Caco-2 (cell line): ENCODE measurements around the gene CNTRL. TPM values are rescaled to one million over a fixed set of nuclear protein-coding genes. Genes with fewer than 3 reads are reported as not detected.
A peak's percentile ranks its signal among the peaks of the same experiment; 100 is the strongest.

Experiments
- BruUV-seq: library from RNA; stranded (reverse); fragments of 400-500 nt; replicated peaks from 2 replicates; lab custom pipeline; 2021; lab: Mats Ljungman, UMichigan
- CTCF ChIA-PET: fragments of 300-600 bp; sonication (Branson Sonifier 250); formaldehyde crosslinking; loops from one replicate; lab custom pipeline; 2022; ENCODE audit warnings: antibody characterized with exemption; lab: Charles Lee
- POLR2A ChIA-PET: fragments of 300-600 bp; sonication (Branson Sonifier 250); formaldehyde crosslinking; loops from one replicate; lab custom pipeline; 2022; ENCODE audit warnings: antibody characterized with exemption; lab: Charles Lee
- DNase-seq, 2 experiments: peaks; one replicate each; pipeline versions ENCODE4 v3.0.0 to v3.0.0-alpha.2; 2020 to 2022
- H3K27me3 ChIP-seq: replicated peaks from 2 replicates; pipeline ENCODE4 v1.6.0; 2011; ENCODE audit warnings: low read length; ENCODE audit not compliant: control insufficient read depth, insufficient read depth
- H3K36me3 ChIP-seq: 2 replicates; pipeline ENCODE4 v1.5.1; 2011; ENCODE audit warnings: low read length; ENCODE audit not compliant: control insufficient read depth, insufficient read depth
- H3K4me1 ChIP-seq: fragments of 250-450 bp; sonication (Bioruptor Pico); 2 replicates; pipeline ENCODE4 v1.5.1; 2020; ENCODE audit warnings: mild to moderate bottlenecking
- H3K4me3 ChIP-seq: 2 replicates; pipeline ENCODE4 v1.5.1; 2011; ENCODE audit warnings: low read depth, mild to moderate bottlenecking, control low read depth, low read length
- H3K9me3 ChIP-seq: fragments of 250-450 bp; sonication (Bioruptor Pico); 2 replicates; pipeline ENCODE4 v1.5.1; 2020; ENCODE audit warnings: mild to moderate bottlenecking, moderate library complexity
- H3K27ac Mint-ChIP-seq: one replicate; pipeline ENCODE4 v1.8.0; 2022; ENCODE audit warnings: mixed read lengths; ENCODE audit not compliant: unreplicated experiment
- H3K27me3 Mint-ChIP-seq: one replicate; pipeline ENCODE4 v1.8.0; 2022; ENCODE audit warnings: mixed read lengths; ENCODE audit not compliant: insufficient read depth, unreplicated experiment
- H3K36me3 Mint-ChIP-seq: one replicate; pipeline ENCODE4 v1.8.0; 2022; ENCODE audit warnings: mild to moderate bottlenecking, mixed read lengths; ENCODE audit not compliant: insufficient read depth, unreplicated experiment
- H3K4me1 Mint-ChIP-seq: one replicate; pipeline ENCODE4 v1.8.0; 2022; ENCODE audit warnings: low read depth, mixed read lengths; ENCODE audit not compliant: unreplicated experiment
- H3K4me3 Mint-ChIP-seq: one replicate; pipeline ENCODE4 v1.8.0; 2022; ENCODE audit warnings: mild to moderate bottlenecking, moderate library complexity, mixed read lengths; ENCODE audit not compliant: unreplicated experiment
- H3K9me3 Mint-ChIP-seq: one replicate; pipeline ENCODE4 v1.8.0; 2022; ENCODE audit warnings: mixed read lengths; ENCODE audit not compliant: unreplicated experiment
- CTCF ChIP-seq, 2 experiments: fragments of 200-600 bp in 1 of 2; IDR thresholded peaks; 1 replicate in 1 of 2; 2 replicates in 1 of 2; pipeline versions ENCODE4 v1.5.1 to v1.8.0; 2011 to 2022; ENCODE audit warnings: antibody characterized with exemption in 1 of 2, control low read depth in 1 of 2, inconsistent platforms in 1 of 2, low read depth in 1 of 2, low read length in 1 of 2, mild to moderate bottlenecking in 1 of 2, moderate library complexity in 1 of 2; ENCODE audit not compliant: insufficient read depth in 1 of 2, severe bottlenecking in 1 of 2, unreplicated experiment in 1 of 2
- intact Hi-C: fragments of 100-400 bp; cut with micrococcal nuclease; formaldehyde crosslinking; loops from one replicate; pipeline ENCODE4 v1.10.0; 2022; ENCODE audit not compliant: unreplicated experiment
- total RNA-seq: library from RNA; stranded (reverse); gene quantifications from 2 replicates; pipeline ENCODE4 v1.2.3, GENCODE V29; 2022

The CNTRL gene
- total RNA-seq, 1 experiment from 2014 or later = 12.0 TPM

DNA sequence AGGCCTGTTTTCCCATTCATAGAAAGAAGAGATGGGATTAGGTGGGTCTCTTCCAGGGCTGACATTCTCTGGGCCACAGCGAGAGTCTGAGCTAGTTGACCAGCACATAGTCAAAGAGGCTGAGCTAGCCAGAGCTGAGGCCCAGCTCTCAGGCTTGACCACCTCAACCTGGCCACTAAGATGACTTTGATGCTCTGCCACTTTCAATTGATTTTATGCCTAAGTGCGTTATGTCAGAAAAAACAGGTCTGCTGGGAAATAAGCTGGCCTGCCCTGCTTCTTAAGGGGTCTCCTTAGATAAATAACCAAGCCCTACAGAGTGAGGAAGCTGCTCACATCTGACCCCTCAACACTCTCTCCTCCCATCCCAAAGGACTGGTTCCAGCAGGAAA, 146.9 kb downstream of the CNTRL start:
- BruUV-seq = no TSS peak
- intact Hi-C loops = no loop called here
- POLR2A ChIA-PET = no interaction called here
- Mint-ChIP-seq H3K4me3 (no peak overlapping the region), H3K4me1 (peaks cover 6% of the 10 kb centered on the region), H3K9me3 (peaks cover 8% of the 10 kb centered on the region), H3K27ac (no peak overlapping the region), H3K27me3 (no peaks in the 10 kb centered on the region), H3K36me3 (no peaks in the 10 kb centered on the region)
- no peak overlapping the region for H3K4me3 ChIP-seq
- no peaks in the 10 kb centered on the region for H3K27me3 ChIP-seq
- no peaks in the 10 kb centered on the region for H3K4me1 ChIP-seq
- CTCF ChIA-PET = no interaction called here
- no peaks in the 10 kb centered on the region for H3K9me3 ChIP-seq
- DNase-seq = no peak
- H3K36me3 ChIP-seq = no peaks in the 10 kb centered on the region
- TF ChIP-seq CTCF (IDR thresholded peaks at IDR 0.05; ENCODE audit: insufficient read depth in 1 of 2, low read depth in 1 of 2, low read length in 1 of 2, severe bottlenecking in 1 of 2, unreplicated experiment in 1 of 2) = no peak

DNA sequence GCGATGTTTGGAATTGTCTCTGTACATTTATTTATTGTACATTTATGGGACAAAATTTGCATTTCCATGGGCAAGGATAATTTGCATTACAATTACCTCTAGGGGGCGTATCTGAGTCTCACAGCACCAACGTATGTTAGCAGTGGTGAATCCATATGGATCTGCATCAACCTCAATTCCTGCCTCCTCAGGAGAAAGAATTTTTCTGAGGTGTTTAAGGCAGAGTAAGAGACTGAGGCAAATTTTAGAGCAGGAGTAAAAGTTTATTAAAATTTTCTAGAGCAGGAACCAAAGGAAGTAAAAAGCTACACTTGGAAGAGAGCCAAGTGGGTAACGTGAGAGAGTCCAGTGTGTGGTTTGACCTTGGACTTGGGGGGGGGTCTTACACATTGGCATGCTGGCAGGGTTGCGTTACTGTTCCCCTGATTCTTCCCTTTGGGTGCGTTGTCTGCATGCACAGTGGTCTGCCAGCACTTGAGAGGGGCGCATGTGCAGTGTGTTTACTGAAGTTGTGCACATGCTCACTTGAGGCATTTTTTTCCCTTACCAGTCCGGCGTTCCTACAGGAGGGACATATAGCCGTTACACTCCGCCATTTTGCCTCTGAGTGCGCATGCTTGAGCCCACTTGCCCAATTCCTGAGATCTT, 147.9 kb downstream of the CNTRL start:
- no peak overlapping the region for H3K4me3 ChIP-seq
- peaks cover 6% of the 10 kb centered on the region for H3K4me1 Mint-ChIP-seq
- POLR2A ChIA-PET = no interaction called here

GRCh38 chr9:121225240-121225639, 150.5 kb downstream of the CNTRL start:
- Histone ChIP-seq H3K4me3 (no peak overlapping the region), H3K27me3 (no peaks in the 10 kb centered on the region), H3K4me1 (no peaks in the 10 kb centered on the region), H3K36me3 (no peaks in the 10 kb centered on the region), H3K9me3 (no peaks in the 10 kb centered on the region)
- Mint-ChIP-seq H3K27me3 (no peaks in the 10 kb centered on the region), H3K27ac (no peak overlapping the region), H3K4me3 (no peak overlapping the region), H3K9me3 (peaks cover 8% of the 10 kb centered on the region), H3K36me3 (no peaks in the 10 kb centered on the region), H3K4me1 (peaks cover 6% of the 10 kb centered on the region)
- no TSS peak for BruUV-seq
- intact Hi-C loops = no loop called here
- no peak for TF ChIP-seq CTCF (IDR thresholded peaks at IDR 0.05; ENCODE audit: insufficient read depth in 1 of 2, low read depth in 1 of 2, low read length in 1 of 2, severe bottlenecking in 1 of 2, unreplicated experiment in 1 of 2)
- CTCF ChIA-PET = no interaction called here
- no peak for DNase-seq
- POLR2A ChIA-PET = no interaction called here

More for the DNA sequence above, 147.9 kb downstream of the CNTRL start:
- no peaks in the 10 kb centered on the region for H3K9me3 ChIP-seq
- peaks cover 8% of the 10 kb centered on the region for H3K9me3 Mint-ChIP-seq
- H3K27me3 Mint-ChIP-seq = no peaks in the 10 kb centered on the region
- H3K36me3 ChIP-seq = no peaks in the 10 kb centered on the region
- H3K4me3 Mint-ChIP-seq = no peak overlapping the region
- intact Hi-C loops = no loop called here
- no peaks in the 10 kb centered on the region for H3K36me3 Mint-ChIP-seq
- peak; percentile 35 to 58 for TF ChIP-seq CTCF (IDR thresholded peaks at IDR 0.05; ENCODE audit: insufficient read depth in 1 of 2, low read depth in 1 of 2, low read length in 1 of 2, severe bottlenecking in 1 of 2, unreplicated experiment in 1 of 2)
- CTCF ChIA-PET = no interaction called here
- no peak overlapping the region for H3K27ac Mint-ChIP-seq
- H3K4me1 ChIP-seq = no peaks in the 10 kb centered on the region
- DNase-seq = peak in 1 of 2 experiments; percentile 38
- BruUV-seq = no TSS peak
- H3K27me3 ChIP-seq = no peaks in the 10 kb centered on the region
